HepG2 (cell line): ENCODE data around the gene TACC2. TPM values are rescaled to one million over a fixed set of nuclear protein-coding genes. Genes with fewer than 3 reads are reported as not detected.

Experiments
- ATAC-seq: fragments of 200-7000 bp; cut with Tn5 transposase; 3 replicates; pipeline ENCODE4 v1.9.1; 2020; ENCODE audit warnings: mild to moderate bottlenecking, moderate library complexity
- BruUV-seq: library from RNA; stranded (reverse); fragments of 400-500 nt; replicated peaks from 2 replicates; lab custom pipeline; 2021; lab: Mats Ljungman, UMichigan
- CTCF ChIA-PET: fragments of 300-600 bp; formaldehyde crosslinking; extraction: SDS; loops from one replicate; lab custom pipeline; 2021; ENCODE audit warnings: low total read pairs, inconsistent platforms, low intra/inter-chr PET ratio; lab: Yijun Ruan, JAX
- POLR2A ChIA-PET: fragments of 350-600 bp; sonication (Branson Sonifier 250); formaldehyde crosslinking; loops from one replicate; lab custom pipeline; 2020; ENCODE audit warnings: antibody characterized with exemption, inconsistent platforms; lab: Yijun Ruan, JAX
- DNase-seq: peaks from one replicate; pipeline ENCODE4 v3.0.0-alpha.2; 2015; ENCODE audit warnings: low spot score
- FAIRE-seq: peaks from 3 replicates; lab custom pipeline; 2011; peaks lifted over from hg19 to GRCh38; lab: Jason Lieb, UNC
- H2AFZ ChIP-seq: one replicate; pipeline ENCODE4 v1.6.1; 2011; ENCODE audit warnings: low read length, inconsistent platforms
- H3K27ac ChIP-seq: fragments of 300-600 bp; 3 replicates; pipeline ENCODE4 v1.8.0; 2011; ENCODE audit warnings: mixed run types, mild to moderate bottlenecking, mixed read lengths, low read length, inconsistent platforms; ENCODE audit not compliant: insufficient read depth; ENCODE audit errors: extremely low read length
- H3K27me3 ChIP-seq, 2 experiments: fragments of 200-600 bp in 1 of 2; 2 replicates in 1 of 2; 3 replicates in 1 of 2; pipeline versions ENCODE4 v1.6.0 to v1.8.0; 2011; ENCODE audit warnings: low read length in 2 of 2, mild to moderate bottlenecking in 2 of 2, moderate library complexity in 2 of 2, inconsistent platforms in 1 of 2; ENCODE audit not compliant: insufficient read depth in 2 of 2, control insufficient read depth in 1 of 2
- H3K36me3 ChIP-seq, 2 experiments: fragments of 200-600 bp in 1 of 2; replicated peaks in 1 of 2; 2 replicates in 1 of 2; 3 replicates in 1 of 2; pipeline versions ENCODE4 v1.5.1 to v1.8.0; 2011; ENCODE audit warnings: low read length in 2 of 2, inconsistent platforms in 1 of 2; ENCODE audit not compliant: insufficient read depth in 2 of 2, control insufficient read depth in 1 of 2
- H3K4me1 ChIP-seq: 2 replicates; pipeline ENCODE4 v1.5.1; 2012; ENCODE audit warnings: low read length, inconsistent platforms; ENCODE audit not compliant: insufficient read depth
- H3K4me2 ChIP-seq: 2 replicates; pipeline ENCODE4 v1.6.0; 2011; ENCODE audit warnings: low read depth, low read length, inconsistent platforms
- H3K4me3 ChIP-seq, 3 experiments: fragments of 200-600 bp in 1 of 3; sonication (generic), shearing (Covaris generic) in 1 of 3; replicated peaks in 1 of 3; 2 replicates each; pipeline ENCODE4 v1.5.1; 2011 to 2016; ENCODE audit warnings: low read length in 3 of 3, inconsistent platforms in 2 of 3, low read depth in 2 of 3, mild to moderate bottlenecking in 2 of 3, control low read depth in 1 of 3, mixed read lengths in 1 of 3; ENCODE audit not compliant: insufficient read depth in 1 of 3
- H3K79me2 ChIP-seq: one replicate; pipeline ENCODE4 v1.6.1; 2011; ENCODE audit warnings: low read length, inconsistent platforms; ENCODE audit not compliant: insufficient read depth
- H3K9ac ChIP-seq: 2 replicates; pipeline ENCODE4 v1.6.0; 2011; ENCODE audit warnings: mild to moderate bottlenecking, low read depth, low read length, inconsistent platforms; ENCODE audit not compliant: insufficient read depth
- H3K9me3 ChIP-seq: 2 replicates; pipeline ENCODE4 v1.5.1; 2012; ENCODE audit warnings: mild to moderate bottlenecking, low read length
- H4K20me1 ChIP-seq: 2 replicates; pipeline ENCODE4 v1.6.0; 2011; ENCODE audit warnings: inconsistent platforms, mild to moderate bottlenecking, low read length, moderate library complexity; ENCODE audit not compliant: insufficient read depth
- CHD4 ChIP-seq: fragments of 200-600 bp; sonication (generic); IDR thresholded peaks from 2 replicates; pipeline ENCODE4 v1.7.0; 2017; ENCODE audit warnings: mild to moderate bottlenecking, low read length, borderline replicate concordance
- ELK4 ChIP-seq: sonication (generic); formaldehyde crosslinking; IDR thresholded peaks from 2 replicates; pipeline ENCODE4 v1.9.0; 2021; ENCODE audit warnings: missing genetic modification reagents, borderline replicate concordance
- EP300 ChIP-seq, 3 experiments: sonication (generic) in 1 of 3; formaldehyde crosslinking in 1 of 3; IDR thresholded peaks; 2 replicates each; pipeline versions ENCODE4 v1.5.1 to v1.6.1; 2011 to 2020; ENCODE audit warnings: low read depth in 2 of 3, low read length in 2 of 3, borderline replicate concordance in 1 of 3, improper control_type of control experiment in 1 of 3, mild to moderate bottlenecking in 1 of 3, missing genetic modification reagents in 1 of 3, moderate library complexity in 1 of 3
- MAX ChIP-seq: IDR thresholded peaks from 2 replicates; pipeline ENCODE4 v1.6.1; 2012; ENCODE audit warnings: inconsistent platforms
- POLR2G ChIP-seq: fragments of 200-400 bp; formaldehyde crosslinking; IDR thresholded peaks from 2 replicates; pipeline ENCODE4 v1.6.1; 2018; ENCODE audit warnings: mild to moderate bottlenecking, low read depth, low read length, moderate library complexity
- TGIF2 ChIP-seq: IDR thresholded peaks from 2 replicates; pipeline ENCODE4 v1.6.1; 2016; ENCODE audit warnings: control low read depth, missing compliant biosample characterization
- UBTF ChIP-seq: sonication (generic); formaldehyde crosslinking; IDR thresholded peaks from 2 replicates; pipeline ENCODE4 v1.4.0; 2020; ENCODE audit warnings: mild to moderate bottlenecking, missing genetic modification reagents
- ZHX2 ChIP-seq, 2 experiments: sonication (generic) in 1 of 2; formaldehyde crosslinking in 1 of 2; IDR thresholded peaks; 2 replicates each; pipeline versions ENCODE4 v1.6.1 to v1.9.0; 2014 to 2022; ENCODE audit warnings: antibody characterized with exemption in 1 of 2, borderline replicate concordance in 1 of 2, inconsistent platforms in 1 of 2, low read depth in 1 of 2, missing genetic modification reagents in 1 of 2
- ZNF597 ChIP-seq: sonication (generic); formaldehyde crosslinking; IDR thresholded peaks from 2 replicates; pipeline ENCODE4 v1.5.0; 2020; ENCODE audit warnings: missing genetic modification reagents
- ZNF652 ChIP-seq: IDR thresholded peaks from 2 replicates; pipeline ENCODE4 v1.6.1; 2016; ENCODE audit warnings: low read depth, borderline replicate concordance
- WGBS: methylation state at CpG from one replicate; pipeline ENCODE4 v1.1.6; 2017; ENCODE audit warnings: low lambda C conversion rate; 5-methylcytosine and 5-hydroxymethylcytosine counted together
- in situ Hi-C: cut with HindIII; loops from 2 replicates; pipeline ENCODE4 v1.10.0; 2017; ENCODE audit warnings: low pct_unique_long_range_greater_than_20kb; ENCODE audit not compliant: extremely low pct_ligation_motif_present
- intact Hi-C: fragments of 100-400 bp; cut with micrococcal nuclease; formaldehyde crosslinking; loops from one replicate; pipeline ENCODE4 v1.10.0; 2022; ENCODE audit not compliant: unreplicated experiment
- polyA plus RNA-seq, 8 experiments: library from polyadenylated mRNA; depleted of rRNA in 3 of 8; stranded (reverse) in 7 of 8; unstranded in 1 of 8; fragments of >200 nt; fragmentation: Illumina TruSeq in 4 of 8; extraction: Trizol in 4 of 8; gene quantifications; 2 replicates each; pipeline versions ENCODE4 v1.2.1 to v1.2.3, GENCODE V29; 2011 to 2016; ENCODE audit warnings: low read depth in 4 of 8, missing spikeins in 1 of 8, mixed read lengths in 1 of 8; ENCODE audit not compliant: insufficient read depth in 1 of 8
- total RNA-seq, 5 experiments: library from RNA; depleted of rRNA; stranded (reverse); fragments of >200 nt; fragmentation: Illumina TruSeq; extraction: Trizol; gene quantifications; 2 replicates each; pipeline ENCODE4 v1.2.3, GENCODE V29; 2016; ENCODE audit warnings: low read depth in 1 of 5

The TACC2 gene
- total and polyA plus RNA-seq, 2 of the 13 experiments (the other 11 are each of a cell fraction or from before 2014, with no cell fraction given), result 11.8 to 16.0 TPM

- no peak overlapping the region for H3K9ac ChIP-seq
- DNase-seq, result no peak
- intact Hi-C loops, result no loop called here
- no peaks in the 10 kb centered on the region for H3K79me2 ChIP-seq
- no peaks in the 10 kb centered on the region for H3K27me3 ChIP-seq
- peaks cover 11 to 29% of the 10 kb centered on the region in 2 experiments for H3K36me3 ChIP-seq
- in situ Hi-C loops, result no loop called here
- 96% methylated on average over 4 of the region's 4 CpGs for WGBS
- no peak for FAIRE-seq
- no peak overlapping the region for H3K4me3 ChIP-seq
- H3K4me2 ChIP-seq, result no peak overlapping the region
- no peaks in the 10 kb centered on the region for H3K9me3 ChIP-seq
- no peaks in the 10 kb centered on the region for H3K4me1 ChIP-seq
- no peaks in the 10 kb centered on the region for H4K20me1 ChIP-seq
- ChIA-PET CTCF (no interaction called here), POLR2A (no interaction called here)
- H3K27ac ChIP-seq, result no peak overlapping the region
- no peak overlapping the region for H2AFZ ChIP-seq
- no TSS peak for BruUV-seq
- ATAC-seq, result no peak
- no peak for TF ChIP-seq MAX
- TF ChIP-seq CHD4, result no peak
- no peak for TF ChIP-seq ZNF652 (CRISPR knock-in tag)
- TF ChIP-seq POLR2G, result no peak
- TF ChIP-seq EP300 (IDR thresholded peaks at IDR 0.05; ENCODE audit: low read depth in 2 of 2, low read length in 2 of 2), result no peak
- TF ChIP-seq EP300 (CRISPR knock-in tag; IDR thresholded peaks at IDR 0.05; ENCODE audit: borderline replicate concordance), result no peak
- no peak for TF ChIP-seq ELK4 (CRISPR knock-in tag)
- TF ChIP-seq UBTF, result no peak
- no peak for TF ChIP-seq TGIF2
- TF ChIP-seq ZNF597, result no peak
- TF ChIP-seq ZHX2 (IDR thresholded peaks at IDR 0.05; ENCODE audit: low read depth), result no peak
- no peak for TF ChIP-seq ZHX2 (CRISPR knock-in tag; IDR thresholded peaks at IDR 0.05; ENCODE audit: borderline replicate concordance)
Observed at GRCh38 chr10:122245136-122245535, 256.2 kb downstream of the TACC2 start.
